Suppressor macrophage treated with lipopolysaccharide for 1 hour (primary cell): ENCODE data around the gene TMEM117.
"Not testable (repeated sequence)": the region's sequence is repeated elsewhere in the genome, so short reads cannot be mapped to it uniquely, and the experiment has no call there.

Source experiments
- DNase-seq, 3 donors: peaks; one replicate each; pipeline ENCODE4 v3.0.0-alpha.2; 2020 to 2022

TMEM117 gene

GRCh38 chr12:44235674-44236073 is 399.8 kb downstream of the TMEM117 start:
- no peak for DNase-seq

GRCh38 chr12:44240186-44240585 is 404.3 kb downstream of the TMEM117 start:
- no peak for DNase-seq

GRCh38 chr12:44245932-44246331 is 410.1 kb downstream of the TMEM117 start:
- no peak for DNase-seq

GRCh38 chr12:44246482-44247105 is 410.7 kb downstream of the TMEM117 start:
- DNase-seq: no peak

- no peak for DNase-seq
These were observed 411.7 kb downstream of the TMEM117 start for GRCh38 chr12:44247588-44247987.

- no peak for DNase-seq
These were observed 412.6 kb downstream of the TMEM117 start for GRCh38 chr12:44248436-44248835.

GRCh38 chr12:44250440-44250839 is 414.6 kb downstream of the TMEM117 start:
- DNase-seq: not testable (repeated sequence)

GRCh38 chr12:44253338-44253856 is 417.5 kb downstream of the TMEM117 start:
- DNase-seq: no peak

GRCh38 chr12:44258246-44258645 is 422.4 kb downstream of the TMEM117 start:
- no peak for DNase-seq

- DNase-seq: no peak
These were observed 424.0 kb downstream of the TMEM117 start for GRCh38 chr12:44259890-44260289.

- no peak for DNase-seq
These were observed 424.7 kb downstream of the TMEM117 start for GRCh38 chr12:44260581-44260980.

- no peak for DNase-seq
These were observed 449.6 kb downstream of the TMEM117 start for GRCh38 chr12:44285321-44285960.

GRCh38 chr12:44286336-44286735 is 450.5 kb downstream of the TMEM117 start:
- DNase-seq: no peak

- no peak for DNase-seq
These were observed 451.1 kb downstream of the TMEM117 start for GRCh38 chr12:44286821-44287505.

- DNase-seq: no peak
These were observed 451.7 kb downstream of the TMEM117 start for GRCh38 chr12:44287545-44287944.

GRCh38 chr12:44294649-44295048 is 458.8 kb downstream of the TMEM117 start:
- DNase-seq: no peak

GRCh38 chr12:44295958-44296623 is 460.2 kb downstream of the TMEM117 start:
- no peak for DNase-seq

- DNase-seq: no peak
These were observed 460.8 kb downstream of the TMEM117 start for GRCh38 chr12:44296624-44297197.

GRCh38 chr12:44299524-44299923 is 463.6 kb downstream of the TMEM117 start:
- no peak for DNase-seq

GRCh38 chr12:44307506-44308168 is 471.8 kb downstream of the TMEM117 start:
- DNase-seq: no peak

GRCh38 chr12:44313188-44313587 is 477.3 kb downstream of the TMEM117 start:
- DNase-seq: no peak

GRCh38 chr12:44314007-44314500 is 478.2 kb downstream of the TMEM117 start:
- DNase-seq: no peak
